Colonic mucosa (tissue), 4 donors: ENCODE results near the gene PLD1. TPM values are rescaled to one million over a fixed set of nuclear protein-coding genes. Genes with fewer than 3 reads are reported as not detected.
"Not testable (repeated sequence)": the region's sequence is repeated elsewhere in the genome, so short reads cannot be mapped to it uniquely, and the experiment has no call there.

Experiments used
- DNase-seq: peaks from one replicate; pipeline ENCODE4 v3.0.0-alpha.2; 2020
- H3K27ac ChIP-seq: fragments of 200-600 bp; one replicate; pipeline ENCODE4 v1.8.0; 2021
- H3K27me3 ChIP-seq: fragments of 200-600 bp; one replicate; pipeline ENCODE4 v1.8.0; 2021
- H3K36me3 ChIP-seq: fragments of 200-600 bp; one replicate; pipeline ENCODE4 v1.8.0; 2021
- H3K4me1 ChIP-seq: fragments of 200-600 bp; one replicate; pipeline ENCODE4 v1.8.0; 2021; ENCODE audit warnings: mild to moderate bottlenecking
- H3K4me3 ChIP-seq: fragments of 200-600 bp; one replicate; pipeline ENCODE4 v1.8.0; 2021
- H3K9ac ChIP-seq, 2 donors: one replicate each; pipeline ENCODE4 v1.7.0; 2013; ENCODE audit warnings: control low read depth in 2 of 2, low read depth in 2 of 2, low read length in 2 of 2
- H3K9me3 ChIP-seq: fragments of 200-600 bp; one replicate; pipeline ENCODE4 v1.8.0; 2021
- CTCF ChIP-seq: fragments of 200-600 bp; IDR thresholded peaks from one replicate; pipeline ENCODE4 v1.8.0; 2022; ENCODE audit warnings: antibody characterized with exemption, mild to moderate bottlenecking
- intact Hi-C: fragments of 100-400 bp; cut with DNase I; formaldehyde crosslinking; loops from one replicate; pipeline ENCODE4 v1.14.1; 2022
- total RNA-seq, 2 donors: library from RNA; stranded (reverse); fragmentation: NEBNext Ultra II Directional in 1 of 2; extraction: Animal tissue kit (Norgen Biotek cat#: 25700) in 1 of 2; gene quantifications; one replicate each; pipeline ENCODE4 v1.2.1, GENCODE V29; 2021
- donor health status: healthy.
- donor health status: DM: no; HTN: no; CAD: no.
- donor health status: DM: no; HTN: no; CAD: no.

PLD1 gene
- total RNA-seq, 2 donors from 2014 or later, result 49.6 to 81.3 TPM

GRCh38 chr3:171753025-171753472, 57.2 kb downstream of the PLD1 start:
- H3K4me1 ChIP-seq, result no peaks in the 10 kb centered on the region

GRCh38 chr3:171752329-171752728, 58.0 kb downstream of the PLD1 start:
- Histone ChIP-seq H3K27me3 (no peaks in the 10 kb centered on the region), H3K9ac (no peak overlapping the region), H3K4me1 (no peaks in the 10 kb centered on the region), H3K4me3 (no peak overlapping the region), H3K9me3 (no peaks in the 10 kb centered on the region), H3K27ac (no peak overlapping the region), H3K36me3 (no peaks in the 10 kb centered on the region)
- TF ChIP-seq CTCF, result no peak
- intact Hi-C loops, result no loop called here
- no peak for DNase-seq

More at GRCh38 chr3:171753025-171753472, 57.2 kb downstream of the PLD1 start:
- H3K9me3 ChIP-seq, result no peaks in the 10 kb centered on the region
- TF ChIP-seq CTCF, result no peak
- H3K4me3 ChIP-seq, result no peak overlapping the region
- no peak overlapping the region for H3K9ac ChIP-seq
- H3K36me3 ChIP-seq, result no peaks in the 10 kb centered on the region
- no peaks in the 10 kb centered on the region for H3K27me3 ChIP-seq
- H3K27ac ChIP-seq, result no peak overlapping the region
- intact Hi-C loops, result no loop called here
- no peak for DNase-seq

GRCh38 chr3:171749124-171749523, 61.2 kb downstream of the PLD1 start:
- Histone ChIP-seq H3K9me3 (no peaks in the 10 kb centered on the region), H3K36me3 (no peaks in the 10 kb centered on the region), H3K4me1 (no peaks in the 10 kb centered on the region), H3K9ac (no peak overlapping the region), H3K4me3 (no peak overlapping the region), H3K27ac (no peak overlapping the region), H3K27me3 (no peaks in the 10 kb centered on the region)
- intact Hi-C loops, result no loop called here
- TF ChIP-seq CTCF, result no peak
- no peak for DNase-seq

- H3K27me3 ChIP-seq, result no peaks in the 10 kb centered on the region
- intact Hi-C loops, result no loop called here
- H3K27ac ChIP-seq, result no peak overlapping the region
- H3K4me3 ChIP-seq, result no peak overlapping the region
- TF ChIP-seq CTCF, result no peak
- no peaks in the 10 kb centered on the region for H3K9me3 ChIP-seq
- DNase-seq, result no peak
- no peak overlapping the region for H3K9ac ChIP-seq
- H3K4me1 ChIP-seq, result no peaks in the 10 kb centered on the region
- no peaks in the 10 kb centered on the region for H3K36me3 ChIP-seq
Measured at GRCh38 chr3:171748064-171748924, 62.0 kb downstream of the PLD1 start.

- Histone ChIP-seq H3K4me3 (no peak overlapping the region), H3K4me1 (no peaks in the 10 kb centered on the region), H3K36me3 (no peaks in the 10 kb centered on the region), H3K9me3 (no peaks in the 10 kb centered on the region), H3K9ac (no peak overlapping the region), H3K27ac (no peak overlapping the region), H3K27me3 (no peaks in the 10 kb centered on the region)
- intact Hi-C loops, result no loop called here
- no peak for DNase-seq
- no peak for TF ChIP-seq CTCF
Measured at GRCh38 chr3:171747223-171747920, 62.9 kb downstream of the PLD1 start.

- intact Hi-C loops, H3K4me3 ChIP-seq, DNase-seq, H3K4me1 ChIP-seq, H3K36me3 ChIP-seq, H3K27me3 ChIP-seq, H3K9ac ChIP-seq, H3K9me3 ChIP-seq, H3K27ac ChIP-seq: not testable (repeated sequence)
Measured at GRCh38 chr3:171746320-171747222, 63.7 kb downstream of the PLD1 start.
